HG02840 (cell line): ENCODE data around the gene NIP7.
A peak's percentile ranks its signal among the peaks of the same experiment; 100 is the strongest.

Experiments used
- ATAC-seq: cut with Tn5 transposase; IDR thresholded peaks from one replicate; pipeline ENCODE4 v1.9.1; 2021; ENCODE audit warnings: mild to moderate bottlenecking, moderate library complexity, moderate number of reproducible peaks; ENCODE audit not compliant: unreplicated experiment, low FRiP score

The NIP7 gene

GRCh38 chr16:69318177-69318910 is 21.2 kb upstream of the NIP7 start:
- ATAC-seq: no peak

DNA sequence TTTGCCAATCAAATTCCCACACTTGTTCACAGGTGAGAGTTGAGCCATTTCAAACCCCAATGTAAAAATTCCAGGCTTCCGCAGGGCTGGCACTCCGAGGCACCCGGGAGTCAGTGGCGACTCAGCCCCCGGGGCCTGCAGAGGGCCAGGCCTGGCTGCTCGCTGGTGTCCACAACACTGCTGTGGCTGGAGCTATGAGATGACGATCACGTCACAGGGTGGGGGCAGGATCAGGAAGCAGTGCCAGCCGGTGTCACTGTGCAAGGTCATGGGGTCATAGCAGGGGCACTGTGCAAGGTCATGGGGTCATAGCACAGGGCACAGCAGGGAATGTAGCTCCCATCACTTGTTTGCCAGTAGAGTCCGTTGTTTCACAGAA is 20.7 kb upstream of the NIP7 start:
- ATAC-seq: no peak

DNA sequence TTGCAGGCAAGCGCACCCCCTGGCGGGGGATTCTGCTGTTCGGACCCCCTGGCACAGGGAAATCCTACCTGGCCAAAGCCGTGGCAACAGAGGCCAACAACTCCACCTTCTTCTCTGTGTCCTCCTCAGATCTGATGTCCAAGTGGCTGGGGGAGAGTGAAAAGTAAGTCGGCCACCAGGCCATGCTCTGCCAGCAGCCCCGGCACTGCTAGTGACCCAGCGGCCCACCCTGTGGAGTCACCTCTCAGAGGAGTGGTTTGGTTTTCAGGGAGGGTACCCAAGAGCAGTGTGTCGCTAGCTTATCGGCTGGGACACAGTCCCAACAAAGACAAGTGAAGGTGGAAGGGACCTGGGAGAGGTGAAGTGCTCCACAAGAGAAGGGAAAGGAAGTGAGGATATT is 20.2 kb upstream of the NIP7 start:
- no peak for ATAC-seq

- ATAC-seq: no peak
These were observed 19.5 kb upstream of the NIP7 start for GRCh38 chr16:69319826-69320739.

DNA sequence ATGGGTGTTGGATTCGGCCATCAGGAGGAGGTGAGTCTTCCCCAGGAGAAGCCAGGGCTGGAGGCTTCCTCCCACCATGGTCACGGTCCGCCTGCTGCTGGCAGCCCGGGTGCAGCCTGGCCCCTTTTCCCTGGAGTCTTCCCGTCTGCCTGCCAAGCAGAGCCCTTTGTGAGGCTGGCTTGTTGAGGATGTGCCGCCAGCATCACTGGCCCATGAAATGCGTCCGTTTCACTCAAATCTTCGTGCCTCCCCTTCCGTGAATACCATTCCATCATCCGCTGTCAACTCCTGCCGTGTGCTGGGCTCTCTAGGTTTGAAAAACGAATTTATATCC is 18.9 kb upstream of the NIP7 start:
- ATAC-seq: no peak

- no peak for ATAC-seq
These were observed 18.5 kb upstream of the NIP7 start for GRCh38 chr16:69321080-69321479.

DNA sequence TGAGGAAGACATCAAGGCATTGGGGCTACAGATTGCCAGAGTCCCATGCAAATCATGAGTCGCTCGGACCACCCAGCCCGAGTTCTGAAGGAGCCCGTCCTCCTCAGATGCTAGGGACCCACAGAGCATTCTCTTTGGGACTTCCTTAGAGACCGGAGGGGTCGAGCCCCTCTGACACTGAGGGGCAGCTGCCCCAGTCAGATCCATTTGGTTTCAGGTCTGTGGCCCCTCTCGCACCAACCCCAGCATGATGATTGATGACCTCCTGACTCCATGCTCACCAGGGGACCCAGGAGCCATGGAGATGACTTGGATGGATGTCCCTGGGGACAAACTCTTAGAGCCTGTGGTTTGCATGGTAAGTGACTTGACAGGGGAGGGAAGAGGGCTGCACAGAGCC is 17.2 kb upstream of the NIP7 start:
- no peak for ATAC-seq

GRCh38 chr16:69323415-69323814 is 16.2 kb upstream of the NIP7 start:
- ATAC-seq: no peak

- no peak for ATAC-seq
These were observed 15.5 kb upstream of the NIP7 start for GRCh38 chr16:69324013-69324531.

DNA sequence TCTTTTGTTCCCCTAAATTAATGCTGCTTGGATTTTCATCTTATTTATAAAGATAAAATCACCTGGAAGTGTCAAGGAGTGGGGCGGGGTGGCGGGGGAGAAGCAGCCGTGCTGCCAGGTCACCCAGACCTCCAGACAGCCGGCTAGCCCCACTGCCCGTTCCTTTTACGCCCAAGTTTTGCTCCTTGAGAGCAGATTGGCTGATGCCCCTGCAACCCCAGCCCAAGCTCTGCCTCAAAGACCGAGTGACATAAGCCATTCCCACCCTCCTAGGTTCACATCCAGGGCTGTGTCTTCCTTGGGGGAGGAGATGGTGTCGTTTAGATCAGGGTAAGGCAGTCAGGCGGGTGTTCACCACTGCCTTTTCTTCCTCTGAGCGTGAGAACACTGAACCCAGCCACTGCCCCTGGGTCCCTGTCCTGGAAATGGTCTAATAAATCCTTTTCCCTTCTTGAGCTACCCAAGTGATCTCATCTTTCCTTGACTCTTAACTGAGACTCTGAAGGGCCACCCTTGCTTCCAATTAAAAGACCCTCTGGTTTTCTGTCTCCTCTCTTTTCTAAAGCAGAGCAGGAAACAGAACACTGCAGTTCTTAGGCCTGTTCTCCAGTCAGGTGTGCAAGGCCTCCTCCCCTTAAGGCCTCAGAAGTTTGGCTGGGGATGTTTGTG is 14.9 kb upstream of the NIP7 start:
- no peak for ATAC-seq

GRCh38 chr16:69325784-69326171 is 13.8 kb upstream of the NIP7 start:
- no peak for ATAC-seq

GRCh38 chr16:69326172-69326873 is 13.2 kb upstream of the NIP7 start:
- no peak for ATAC-seq

- ATAC-seq: no peak
These were observed 11.8 kb upstream of the NIP7 start for GRCh38 chr16:69327585-69328310.

DNA sequence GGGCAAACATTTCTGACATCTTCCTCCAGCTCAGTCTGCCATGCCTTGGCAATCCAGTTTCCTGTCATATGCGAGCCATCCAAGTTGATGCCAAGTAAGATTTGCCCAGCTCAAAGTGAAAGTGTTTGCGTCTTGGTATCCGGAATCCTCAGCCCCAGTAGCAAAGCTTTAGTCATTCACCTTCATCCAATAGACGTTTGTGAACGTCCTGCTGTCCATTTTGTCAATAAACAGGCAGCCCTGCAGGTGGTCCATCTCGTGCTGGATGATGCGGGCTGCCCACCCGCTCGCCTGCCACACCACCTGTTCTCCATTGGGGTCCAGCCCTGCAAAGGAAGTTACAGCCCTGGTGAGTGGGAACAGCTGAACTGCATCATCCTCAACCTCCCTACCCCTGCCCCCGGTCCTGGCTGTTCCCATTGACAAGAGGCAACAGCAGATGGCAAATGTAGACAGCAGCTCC is 10.7 kb upstream of the NIP7 start:
- no peak for ATAC-seq

- peak; percentile 38 for ATAC-seq
These were observed 9.9 kb upstream of the NIP7 start for GRCh38 chr16:69329369-69330285.

GRCh38 chr16:69330286-69331109 is 9.1 kb upstream of the NIP7 start, which contains the start of gene PDF:
Gene PDF, minus strand, starts transcription at chr16:69330588. Its CDS starts 18 bp downstream, at chr16:69330570.
- peak; percentile 89 for ATAC-seq

GRCh38 chr16:69334696-69335095 is 4.9 kb upstream of the NIP7 start:
- ATAC-seq: no peak
